NCI-H2171 treated with DMSO at 0.1 percent for 48 hours (cell line): Measurements from ENCODE around the gene SQSTM1.
A peak's percentile ranks its signal among the peaks of the same experiment; 100 is the strongest.

Experiments used
- DNase-seq: peaks from one replicate; lab custom pipeline; 2025; lab: John Stamatoyannopoulos, UW

The SQSTM1 gene

GRCh38 chr5:179795049-179795862 lies 25.4 kb upstream of the SQSTM1 start:
- DNase-seq: peak; percentile 3

GRCh38 chr5:179795863-179796833 lies 24.6 kb upstream of the SQSTM1 start:
- peak; percentile 40 for DNase-seq

- no peak for DNase-seq
These were observed 23.7 kb upstream of the SQSTM1 start for GRCh38 chr5:179796877-179797608.

- no peak for DNase-seq
These were observed 23.0 kb upstream of the SQSTM1 start for GRCh38 chr5:179797741-179798140.

GRCh38 chr5:179798144-179798770 lies 22.4 kb upstream of the SQSTM1 start:
- no peak for DNase-seq

GRCh38 chr5:179798771-179799643 lies 21.7 kb upstream of the SQSTM1 start:
- DNase-seq: no peak

GRCh38 chr5:179799644-179799973 lies 21.1 kb upstream of the SQSTM1 start:
- no peak for DNase-seq

GRCh38 chr5:179800071-179800695 lies 20.5 kb upstream of the SQSTM1 start:
- DNase-seq: no peak

- no peak for DNase-seq
These were observed 20.0 kb upstream of the SQSTM1 start for GRCh38 chr5:179800696-179801201.

- no peak for DNase-seq
These were observed 19.1 kb upstream of the SQSTM1 start for GRCh38 chr5:179801304-179802206.

GRCh38 chr5:179802207-179802883 lies 18.4 kb upstream of the SQSTM1 start:
- DNase-seq: no peak

- DNase-seq: peak; percentile 5
These were observed 17.6 kb upstream of the SQSTM1 start for GRCh38 chr5:179802950-179803562.

GRCh38 chr5:179803651-179804554 lies 16.8 kb upstream of the SQSTM1 start:
- DNase-seq: no peak

GRCh38 chr5:179804555-179804947 lies 16.2 kb upstream of the SQSTM1 start:
- no peak for DNase-seq

GRCh38 chr5:179805070-179805528 lies 15.6 kb upstream of the SQSTM1 start:
- DNase-seq: no peak

GRCh38 chr5:179805529-179806249 lies 15.0 kb upstream of the SQSTM1 start:
- DNase-seq: no peak
